ENCODE data around the gene NFE2L3.
"Not testable (repeated sequence)": the region's sequence is repeated elsewhere in the genome, so short reads cannot be mapped to it uniquely, and the experiment has no call there.

NFE2L3 gene

DNA sequence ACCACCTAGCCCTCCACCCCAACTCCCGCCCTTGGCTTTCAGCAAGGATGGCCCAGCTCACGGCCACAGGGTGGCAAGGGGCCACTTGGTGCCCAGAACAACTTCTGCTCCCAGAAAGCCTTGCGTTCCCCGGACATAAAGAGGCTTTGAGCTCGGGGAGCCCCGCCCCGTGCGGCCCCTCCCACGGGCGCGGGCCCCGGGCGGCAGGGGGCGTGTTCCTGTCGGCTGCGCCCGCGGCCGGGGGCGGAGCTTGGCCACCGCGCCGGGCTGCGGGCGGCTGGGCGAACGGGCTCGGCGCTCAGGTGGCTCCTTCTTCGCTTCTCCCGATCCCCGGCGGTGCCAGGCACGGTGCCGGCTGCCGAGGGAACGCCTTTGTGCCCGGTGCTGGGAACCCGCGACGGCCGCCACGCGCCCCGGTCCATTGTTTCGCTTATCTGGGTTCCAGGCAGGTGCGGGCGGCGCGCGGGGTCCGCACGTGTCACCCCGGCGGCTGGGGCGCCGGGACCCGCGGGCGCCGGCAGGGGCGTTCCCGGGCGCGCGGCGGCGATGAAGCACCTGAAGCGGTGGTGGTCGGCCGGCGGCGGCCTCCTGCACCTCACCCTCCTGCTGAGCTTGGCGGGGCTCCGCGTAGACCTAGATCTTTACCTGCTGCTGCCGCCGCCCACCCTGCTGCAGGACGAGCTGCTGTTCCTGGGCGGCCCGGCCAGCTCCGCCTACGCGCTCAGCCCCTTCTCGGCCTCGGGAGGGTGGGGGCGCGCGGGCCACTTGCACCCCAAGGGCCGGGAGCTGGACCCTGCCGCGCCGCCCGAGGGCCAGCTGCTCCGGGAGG, at the start of gene NFE2L3:
TSS of gene NFE2L3 (plus strand) at position 246 of the 829 bp plus-strand sequence. CDS start at position 547, 301 bp downstream.
- DNase-seq (ENCODE audit: low read depth, low spot score): no peak

GRCh38 chr7:26103596-26103995, 48.4 kb upstream of the NFE2L3 start:
- no peak for DNase-seq (ENCODE audit: low read depth, low spot score)

- no peak for DNase-seq (ENCODE audit: low read depth, low spot score)
These were observed 46.8 kb upstream of the NFE2L3 start for GRCh38 chr7:26105236-26105635.

DNA sequence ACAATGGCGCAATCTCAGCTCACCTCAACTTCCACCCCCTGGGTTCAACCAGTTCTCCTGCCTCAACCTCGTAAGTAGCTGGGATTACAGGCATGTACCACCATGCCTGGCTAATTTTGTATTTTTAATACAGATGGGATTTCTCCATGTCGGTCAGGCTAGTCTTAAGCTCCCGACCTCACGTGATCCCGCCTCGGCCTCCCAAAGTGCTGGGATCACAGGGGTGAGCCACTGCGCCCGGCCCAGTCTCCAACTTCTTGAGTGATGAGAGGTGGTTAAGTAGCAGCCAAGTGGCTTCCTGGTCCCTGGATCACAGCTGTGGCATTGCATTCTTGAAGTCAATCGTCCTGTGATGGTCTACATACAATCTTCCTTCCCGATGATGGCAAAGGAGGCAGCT, 46.1 kb upstream of the NFE2L3 start:
- DNase-seq (ENCODE audit: low read depth, low spot score): no peak

DNA sequence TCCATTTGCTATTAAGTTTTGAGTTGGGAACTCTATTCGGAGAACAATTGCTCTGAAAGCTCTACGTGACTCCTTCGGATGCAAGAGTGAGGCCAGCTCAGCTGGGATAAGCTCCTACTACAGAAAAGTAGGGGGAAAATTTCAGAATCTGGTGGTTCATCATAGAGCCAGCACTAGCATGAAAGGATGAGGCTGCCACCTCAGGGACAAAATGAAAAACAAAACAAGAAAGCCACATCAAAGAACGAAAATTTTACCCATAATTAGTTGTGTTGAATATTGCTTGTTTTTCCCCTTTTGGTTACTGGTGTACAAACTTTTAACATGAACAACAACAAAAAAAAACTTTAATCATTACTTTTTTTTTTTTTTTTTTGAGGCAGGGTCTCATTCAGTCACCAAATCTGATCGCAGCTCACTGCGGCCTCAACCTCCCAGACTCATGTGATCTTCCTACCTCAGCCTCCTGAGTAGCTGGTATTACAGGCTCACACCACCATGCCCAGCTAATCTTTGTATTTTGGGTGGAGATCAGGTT, 39.7 kb upstream of the NFE2L3 start:
- no peak for DNase-seq (ENCODE audit: low read depth, low spot score)

DNA sequence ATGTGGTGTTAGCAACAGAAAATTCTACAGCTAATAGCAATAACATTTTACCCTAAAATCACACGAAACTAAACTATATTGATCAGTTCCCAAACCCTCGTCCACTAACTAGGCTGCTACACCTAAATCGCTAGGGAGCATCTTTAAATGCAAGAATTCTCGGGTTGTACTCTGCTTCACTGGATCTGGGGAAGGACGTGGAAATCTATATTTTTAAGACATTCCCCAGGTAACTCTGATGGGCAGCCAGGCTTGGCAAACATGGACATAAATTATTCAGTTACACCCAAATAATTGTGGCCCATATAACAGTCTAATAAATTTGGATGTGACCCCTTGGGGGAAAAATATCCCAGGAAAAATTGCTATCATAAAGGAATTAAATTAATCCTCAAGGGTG, 36.3 kb upstream of the NFE2L3 start:
- no peak for DNase-seq (ENCODE audit: low read depth, low spot score)

- no peak for DNase-seq (ENCODE audit: low read depth, low spot score)
These were observed 34.7 kb upstream of the NFE2L3 start for GRCh38 chr7:26117142-26117807.

DNA sequence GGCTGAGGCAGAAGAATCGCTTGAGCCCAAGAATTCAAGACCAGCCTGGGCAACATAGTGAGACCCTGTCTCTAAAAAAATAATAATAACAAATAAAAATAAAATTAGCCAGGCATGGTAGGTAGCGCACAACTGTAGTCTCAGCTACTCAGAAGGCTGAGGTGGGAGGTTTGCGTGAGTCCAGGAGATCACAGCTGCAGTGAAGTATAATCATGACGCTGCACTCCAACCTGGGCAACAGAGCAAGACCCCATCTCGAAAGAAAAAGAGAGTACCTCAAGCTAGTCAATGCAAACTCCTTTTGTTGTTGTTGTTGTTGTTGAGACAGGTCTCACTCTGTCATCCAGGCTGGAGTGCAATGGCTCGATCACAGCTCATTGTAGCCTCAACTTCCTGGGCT, 34.0 kb upstream of the NFE2L3 start:
- no peak for DNase-seq (ENCODE audit: low read depth, low spot score)

- DNase-seq (ENCODE audit: low read depth, low spot score): no peak
These were observed 29.3 kb upstream of the NFE2L3 start for GRCh38 chr7:26122745-26123144.

DNA sequence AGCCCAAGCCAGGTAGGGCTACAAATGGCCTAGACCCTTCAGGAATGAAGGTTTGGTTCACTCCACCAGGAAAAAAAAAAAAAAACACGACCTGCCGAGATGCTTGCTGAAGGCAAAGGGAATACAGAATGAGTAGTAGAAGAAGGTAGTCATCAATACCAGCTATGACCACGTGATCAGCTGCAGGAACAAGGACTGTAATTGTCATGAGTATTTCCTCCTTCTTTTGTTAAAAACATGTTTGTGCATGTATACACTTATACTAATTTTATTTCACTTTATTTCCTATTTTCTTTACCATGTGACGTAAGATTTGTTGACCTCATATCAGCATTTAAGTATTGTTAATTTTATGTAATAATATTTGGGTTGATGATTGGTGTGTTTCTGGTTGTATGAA, 27.2 kb upstream of the NFE2L3 start:
- DNase-seq (ENCODE audit: low read depth, low spot score): not testable (repeated sequence)

- no peak for DNase-seq (ENCODE audit: low read depth, low spot score)
These were observed 24.6 kb upstream of the NFE2L3 start for GRCh38 chr7:26127411-26127810.

GRCh38 chr7:26131056-26131589, 20.9 kb upstream of the NFE2L3 start:
- no peak for DNase-seq (ENCODE audit: low read depth, low spot score)

- no peak for DNase-seq (ENCODE audit: low read depth, low spot score)
These were observed 16.9 kb upstream of the NFE2L3 start for GRCh38 chr7:26135076-26135475.

DNA sequence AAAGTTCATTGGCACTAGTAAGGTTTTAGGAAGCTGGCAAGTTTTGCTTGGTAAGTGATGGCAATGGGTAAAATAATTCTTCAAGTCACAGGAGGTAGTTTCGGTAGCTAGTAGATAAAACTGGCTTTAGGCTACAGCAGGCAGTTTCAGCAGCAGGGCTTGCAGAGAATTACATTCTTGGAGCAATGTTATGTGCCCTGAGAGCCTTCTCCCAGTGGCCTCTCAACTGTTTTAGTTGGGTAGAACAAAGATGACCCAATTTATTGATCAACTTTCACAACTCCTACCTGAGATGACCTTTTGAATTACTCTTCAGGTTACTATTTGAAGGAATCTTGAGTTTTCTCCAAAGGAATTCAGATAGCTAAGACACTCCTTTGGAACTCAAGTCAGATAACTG, 16.4 kb upstream of the NFE2L3 start:
- DNase-seq (ENCODE audit: low read depth, low spot score): no peak

GRCh38 chr7:26136831-26137230, 15.2 kb upstream of the NFE2L3 start:
- no peak for DNase-seq (ENCODE audit: low read depth, low spot score)

- no peak for DNase-seq (ENCODE audit: low read depth, low spot score)
These were observed 11.6 kb upstream of the NFE2L3 start for GRCh38 chr7:26140380-26140779.

DNA sequence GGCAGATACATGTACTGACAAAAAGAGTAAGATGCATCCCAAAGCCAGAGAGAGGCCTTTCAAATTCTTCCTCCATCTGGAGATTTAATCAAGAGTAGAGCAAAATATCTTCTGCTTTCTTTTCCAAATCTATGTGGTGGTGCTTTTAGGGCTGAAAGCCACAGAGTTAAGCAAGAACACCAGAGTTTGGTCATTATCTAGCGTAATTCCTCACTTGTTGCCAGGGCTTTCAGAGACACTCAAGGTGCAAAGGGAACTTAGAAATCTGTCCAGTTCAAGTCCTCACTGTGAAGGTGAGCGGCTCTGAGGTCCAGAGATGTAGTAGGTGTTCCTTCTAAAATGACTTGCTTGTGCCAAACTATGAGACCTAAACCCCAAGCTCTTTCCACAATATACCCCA, 10.9 kb upstream of the NFE2L3 start:
- no peak for DNase-seq (ENCODE audit: low read depth, low spot score)

DNA sequence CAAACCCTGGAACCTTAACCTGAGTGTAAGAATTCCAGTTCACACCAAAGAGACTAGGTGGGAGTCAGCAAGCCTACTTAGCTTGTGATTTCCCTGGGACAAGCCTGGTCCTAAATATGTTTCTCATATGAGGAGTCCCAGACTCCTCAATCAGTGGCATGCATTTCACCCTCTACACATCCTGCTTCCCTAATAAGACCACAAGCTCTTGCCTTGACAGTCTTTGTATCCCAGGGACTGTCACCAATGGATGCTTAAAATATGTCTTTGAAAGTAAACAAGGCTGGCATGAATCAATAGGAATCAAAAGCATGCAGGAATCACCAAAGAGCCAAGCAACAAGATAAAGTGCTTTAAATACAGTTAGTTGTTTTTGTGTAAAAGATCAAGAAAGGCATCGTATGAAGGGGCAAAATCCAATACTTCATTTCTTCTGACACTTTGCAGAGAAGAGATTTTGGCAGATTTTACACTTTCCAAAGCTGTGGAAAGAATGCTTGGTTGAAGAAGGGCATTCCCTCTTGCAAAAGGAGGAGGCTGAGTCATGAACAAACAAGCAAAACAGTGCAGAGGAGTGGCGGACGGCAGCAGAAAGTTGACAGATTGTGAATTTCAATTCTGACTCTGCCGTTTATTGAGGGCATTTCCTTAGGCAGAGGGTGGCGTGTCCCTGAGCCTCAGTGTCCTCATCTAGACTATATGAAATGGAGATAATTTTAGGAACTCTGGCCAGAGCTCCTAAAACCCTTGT, 8.5 kb upstream of the NFE2L3 start:
- no peak for DNase-seq (ENCODE audit: low read depth, low spot score)

DNA sequence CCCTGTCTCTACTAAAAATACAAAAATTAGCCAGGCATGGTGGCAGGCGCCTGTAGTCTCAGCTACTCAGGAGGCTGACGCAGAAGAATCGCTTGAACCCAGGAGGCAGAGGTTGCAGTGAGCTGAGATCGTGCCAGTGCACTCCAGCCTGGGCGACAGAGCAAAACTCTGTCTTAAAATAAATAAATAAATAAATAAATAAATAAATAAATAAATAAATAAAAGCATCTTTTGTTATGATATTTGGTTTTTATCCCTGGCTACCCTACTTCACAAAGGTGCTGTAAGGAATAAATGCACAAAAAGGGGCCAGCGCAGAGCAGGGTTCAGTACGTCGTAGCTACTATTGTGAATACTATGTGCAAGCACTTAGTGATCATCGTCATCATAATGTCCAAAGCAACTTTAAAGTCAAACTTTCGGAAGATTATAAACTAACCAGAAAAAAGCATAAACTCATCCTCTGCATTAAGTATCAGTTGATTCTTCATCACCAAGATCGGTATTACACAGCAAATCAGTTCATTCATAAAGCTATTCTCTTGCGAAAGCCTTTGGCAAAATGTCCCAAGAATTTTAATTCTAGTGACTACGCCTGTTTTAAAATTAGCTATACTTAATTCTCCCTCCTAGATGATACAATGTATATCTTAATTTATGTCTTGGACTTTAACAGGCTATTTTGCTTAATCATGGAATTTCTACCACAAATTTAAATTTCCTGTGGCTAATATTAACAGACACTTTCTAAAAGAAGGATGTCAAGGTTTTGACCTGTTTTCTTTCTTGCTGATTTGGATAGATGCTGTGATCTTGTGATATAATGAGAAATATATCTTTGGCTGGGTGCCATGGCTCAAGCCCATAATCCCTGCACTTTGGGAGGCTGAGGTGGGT, 7.6 kb upstream of the NFE2L3 start:
- DNase-seq (ENCODE audit: low read depth, low spot score): no peak

- no peak for DNase-seq (ENCODE audit: low read depth, low spot score)
These were observed 6.8 kb upstream of the NFE2L3 start for GRCh38 chr7:26145238-26145637.

GRCh38 chr7:26147030-26147429, 5.0 kb upstream of the NFE2L3 start:
- DNase-seq (ENCODE audit: low read depth, low spot score): no peak

Measured in iPS DF 19.7 (cell line).